ENCODE measurements around the gene DKK1.

DKK1 gene, protein sequence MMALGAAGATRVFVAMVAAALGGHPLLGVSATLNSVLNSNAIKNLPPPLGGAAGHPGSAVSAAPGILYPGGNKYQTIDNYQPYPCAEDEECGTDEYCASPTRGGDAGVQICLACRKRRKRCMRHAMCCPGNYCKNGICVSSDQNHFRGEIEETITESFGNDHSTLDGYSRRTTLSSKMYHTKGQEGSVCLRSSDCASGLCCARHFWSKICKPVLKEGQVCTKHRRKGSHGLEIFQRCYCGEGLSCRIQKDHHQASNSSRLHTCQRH

DNA sequence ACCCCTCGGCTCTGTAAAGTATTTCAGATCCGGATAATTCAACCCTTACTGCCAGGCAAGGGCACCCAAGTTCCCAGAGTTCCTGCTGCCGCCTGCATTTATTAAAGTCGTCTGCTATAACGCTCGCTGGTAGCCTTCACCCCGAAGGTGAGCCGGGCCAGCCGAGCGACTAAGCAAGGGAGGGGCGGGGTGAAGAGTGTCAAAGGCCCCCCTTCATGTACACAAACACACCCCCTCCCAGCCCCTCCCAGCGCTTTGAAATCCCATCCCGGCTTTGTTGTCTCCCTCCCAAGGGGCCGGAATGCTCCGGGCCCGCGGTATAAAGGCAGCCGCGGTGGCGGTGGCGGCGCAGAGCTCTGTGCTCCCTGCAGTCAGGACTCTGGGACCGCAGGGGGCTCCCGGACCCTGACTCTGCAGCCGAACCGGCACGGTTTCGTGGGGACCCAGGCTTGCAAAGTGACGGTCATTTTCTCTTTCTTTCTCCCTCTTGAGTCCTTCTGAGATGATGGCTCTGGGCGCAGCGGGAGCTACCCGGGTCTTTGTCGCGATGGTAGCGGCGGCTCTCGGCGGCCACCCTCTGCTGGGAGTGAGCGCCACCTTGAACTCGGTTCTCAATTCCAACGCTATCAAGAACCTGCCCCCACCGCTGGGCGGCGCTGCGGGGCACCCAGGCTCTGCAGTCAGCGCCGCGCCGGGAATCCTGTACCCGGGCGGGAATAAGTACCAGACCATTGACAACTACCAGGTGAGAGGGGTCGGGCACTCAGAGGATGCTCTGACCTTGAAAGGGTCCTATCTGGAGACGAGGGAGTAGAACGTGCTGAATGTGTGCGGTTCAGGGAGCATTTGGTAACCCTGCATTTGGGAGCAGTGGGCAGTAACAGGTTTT lies at the start of gene DKK1:
TSS of gene DKK1 (plus strand) at position 349 of the 889 bp plus-strand sequence. CDS start at position 503, 154 bp downstream.
- DNase-seq (ENCODE audit: low spot score): no peak

DNA sequence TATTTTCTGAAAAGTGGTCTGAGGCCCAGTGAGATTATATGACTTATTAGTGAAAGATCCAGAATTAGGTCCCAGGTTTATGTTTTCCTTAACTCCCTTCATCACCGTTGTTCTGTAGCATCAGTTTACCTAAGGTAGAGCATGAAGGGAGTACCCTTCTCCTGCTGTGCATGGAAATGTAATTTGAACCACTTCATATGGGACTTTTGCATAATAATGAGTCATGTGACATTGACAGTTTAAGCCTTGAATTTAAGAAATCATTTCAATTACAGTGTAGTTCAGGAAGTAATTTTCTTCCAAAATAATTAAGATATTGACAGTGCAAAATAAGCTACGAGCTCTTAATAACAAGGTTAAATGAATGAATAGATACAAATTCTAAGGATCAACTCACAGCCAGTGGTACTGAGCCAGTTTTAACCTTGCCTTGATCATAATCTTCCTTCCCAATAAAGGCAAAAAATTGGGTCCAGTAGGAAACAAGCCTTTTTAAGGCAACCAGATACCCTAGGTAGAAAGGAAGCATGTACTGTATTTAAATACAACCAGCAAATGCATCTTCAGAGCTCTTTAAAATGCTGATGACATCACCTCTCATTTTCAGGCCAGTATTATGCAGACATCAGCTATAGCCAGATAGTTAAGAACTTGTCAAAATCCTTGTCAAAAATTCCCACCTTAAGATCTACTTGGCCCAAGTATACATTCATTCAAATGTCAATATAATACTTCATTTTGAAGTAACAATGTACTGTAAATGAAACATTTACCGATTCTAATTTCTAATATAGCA lies 48.8 kb upstream of the DKK1 start:
- no peak for DNase-seq (ENCODE audit: low spot score)

DNA sequence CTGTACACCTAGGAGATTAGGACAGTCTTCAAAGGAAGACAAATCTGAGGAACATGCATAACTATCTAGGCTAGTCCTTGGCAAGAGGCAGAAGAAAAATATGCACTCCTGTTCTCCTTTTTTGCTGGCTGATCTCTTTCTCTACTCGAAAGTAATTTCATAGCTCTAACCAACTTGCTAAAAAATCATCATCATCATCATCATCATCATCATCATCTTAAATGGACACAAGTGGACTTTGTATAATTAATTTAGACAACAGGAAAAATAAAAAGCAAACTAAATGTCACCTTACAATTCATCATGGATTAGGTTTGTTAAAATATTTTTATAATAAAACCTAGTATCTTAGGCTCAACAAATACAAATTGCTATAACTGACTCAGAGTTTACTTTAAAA lies 47.2 kb upstream of the DKK1 start:
- no peak for DNase-seq (ENCODE audit: low spot score)

DNA sequence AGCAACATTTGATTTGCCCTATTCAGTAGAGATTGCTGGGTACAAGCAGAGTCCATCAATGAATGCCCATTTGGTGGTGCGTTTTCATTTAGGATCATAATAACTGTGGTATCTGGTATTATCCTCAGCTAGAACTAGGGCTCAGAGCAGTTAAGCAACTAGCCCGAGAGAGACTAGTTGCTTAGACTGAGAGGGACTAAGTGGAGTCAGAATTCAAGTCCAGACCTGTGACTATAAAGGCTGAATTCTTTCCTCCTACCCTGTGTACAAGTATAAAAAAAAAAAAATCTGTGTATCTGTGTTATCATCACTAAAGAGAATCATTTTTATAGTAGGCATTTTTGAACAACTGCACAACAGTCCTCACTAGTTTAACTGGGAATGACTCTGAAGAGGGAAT lies 45.3 kb upstream of the DKK1 start:
- DNase-seq (ENCODE audit: low spot score): no peak

DNA sequence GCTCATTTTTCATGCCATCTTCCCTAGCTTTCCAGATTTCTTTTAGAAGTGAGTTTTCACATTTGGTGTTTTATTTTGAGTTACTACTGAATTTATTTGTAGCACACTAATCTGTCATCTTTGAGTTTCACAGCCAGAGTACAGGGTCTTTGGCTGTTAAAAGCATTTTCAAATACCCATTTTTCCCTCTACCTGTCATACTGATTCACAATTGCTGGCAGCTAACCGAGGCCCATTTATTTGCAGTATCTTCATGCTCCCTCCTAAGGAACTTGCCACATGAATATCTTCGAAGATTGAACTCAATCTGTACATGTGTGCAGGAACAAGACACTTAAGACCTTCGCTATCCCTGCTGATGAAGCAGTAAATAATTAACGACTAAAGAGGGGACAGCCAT lies 44.8 kb upstream of the DKK1 start:
- no peak for DNase-seq (ENCODE audit: low spot score)

DNA sequence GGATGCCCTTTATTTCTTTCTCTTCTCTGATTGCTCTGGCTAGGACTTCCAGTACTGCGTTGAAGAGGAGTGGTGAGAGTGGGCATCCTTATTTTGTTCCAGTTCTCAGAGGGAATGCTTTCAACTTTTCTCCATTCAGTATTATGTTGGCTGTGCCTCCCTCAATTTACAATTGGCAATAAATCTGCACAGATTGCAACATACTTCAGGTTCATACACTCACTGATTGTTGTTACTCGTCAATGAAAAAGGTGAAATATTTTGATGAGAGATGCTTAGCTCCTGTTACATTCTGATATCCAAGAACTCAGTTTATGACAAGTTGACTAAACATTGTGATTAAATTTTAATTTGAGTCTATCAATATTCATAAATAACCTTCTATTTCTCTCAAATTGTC lies 37.9 kb upstream of the DKK1 start:
- DNase-seq (ENCODE audit: low spot score): no peak

DNA sequence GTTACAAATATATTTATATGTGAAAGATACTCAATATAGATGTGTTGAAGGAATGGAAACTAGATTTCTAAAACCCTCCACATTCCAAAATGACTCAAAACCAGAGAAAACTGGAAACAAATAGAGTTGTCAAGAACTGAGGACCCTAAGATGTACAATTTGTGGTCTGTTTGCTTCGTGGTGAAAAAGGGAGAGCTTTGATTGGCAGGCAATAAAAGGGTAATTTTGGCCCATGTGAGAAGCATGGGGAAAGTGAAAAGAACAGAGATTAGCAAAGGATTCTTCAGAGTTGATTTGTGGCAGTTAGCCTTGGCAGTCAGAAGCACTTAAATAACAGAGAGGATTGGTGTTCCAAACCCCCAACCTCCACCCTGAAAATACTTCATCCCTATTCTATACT lies 37.1 kb upstream of the DKK1 start:
- DNase-seq (ENCODE audit: low spot score): no peak

DNA sequence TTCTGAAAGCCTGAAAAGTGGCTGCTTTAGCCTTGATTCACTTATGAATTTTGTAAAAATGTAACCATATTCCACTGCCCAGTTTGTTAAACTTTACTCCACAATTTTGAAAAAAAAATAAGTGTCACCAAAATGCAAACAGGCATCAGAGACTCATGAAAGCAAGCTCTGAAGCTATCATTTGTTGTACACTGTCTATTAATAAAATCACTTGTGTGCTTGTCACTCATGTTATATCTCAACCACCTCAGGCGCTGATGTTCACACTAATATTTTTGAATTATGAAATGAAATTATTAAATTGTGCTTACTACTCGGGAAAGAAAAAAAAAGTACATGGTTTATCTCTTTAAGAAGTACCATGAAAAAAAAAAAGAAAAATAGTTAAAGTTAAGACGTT lies 34.5 kb upstream of the DKK1 start:
- no peak for DNase-seq (ENCODE audit: low spot score)

DNA sequence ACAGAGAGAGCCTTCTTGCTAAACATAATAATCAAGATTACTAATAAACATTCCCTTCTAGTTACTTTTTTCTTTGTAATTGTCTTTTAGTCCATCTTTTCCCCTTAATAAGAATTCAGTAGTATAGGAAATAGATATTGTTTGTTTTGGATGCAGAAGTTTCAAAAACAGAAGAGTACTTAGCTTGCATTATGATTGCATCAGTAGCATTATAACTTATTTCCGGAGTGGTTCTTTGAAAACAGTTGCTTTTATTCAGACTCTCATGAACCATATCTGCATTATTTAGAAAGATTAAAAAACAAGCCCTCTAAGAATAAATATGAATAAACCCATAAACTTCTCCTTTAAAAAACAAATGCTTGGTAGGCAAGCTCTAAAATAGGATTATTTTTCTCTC lies 34.0 kb upstream of the DKK1 start:
- no peak for DNase-seq (ENCODE audit: low spot score)

DNA sequence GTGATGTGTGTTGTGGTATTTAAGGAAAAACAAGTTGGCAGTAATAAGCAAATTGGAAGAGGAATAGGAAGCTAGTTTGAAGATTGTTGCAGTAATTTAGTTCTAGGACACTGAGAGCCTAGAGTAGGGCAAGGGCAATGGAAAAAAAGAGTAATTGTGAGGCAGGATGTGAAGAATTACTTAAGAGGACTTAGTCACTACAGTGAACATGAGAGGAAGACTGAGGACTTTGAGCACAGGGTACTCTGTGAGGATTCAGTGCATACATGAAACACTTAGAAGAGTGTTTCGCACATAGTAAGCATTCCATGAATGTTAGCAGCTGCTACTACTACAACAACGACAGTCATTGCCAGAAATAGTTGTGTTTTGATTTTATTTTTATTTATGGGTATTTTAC lies 30.9 kb upstream of the DKK1 start:
- no peak for DNase-seq (ENCODE audit: low spot score)

DNA sequence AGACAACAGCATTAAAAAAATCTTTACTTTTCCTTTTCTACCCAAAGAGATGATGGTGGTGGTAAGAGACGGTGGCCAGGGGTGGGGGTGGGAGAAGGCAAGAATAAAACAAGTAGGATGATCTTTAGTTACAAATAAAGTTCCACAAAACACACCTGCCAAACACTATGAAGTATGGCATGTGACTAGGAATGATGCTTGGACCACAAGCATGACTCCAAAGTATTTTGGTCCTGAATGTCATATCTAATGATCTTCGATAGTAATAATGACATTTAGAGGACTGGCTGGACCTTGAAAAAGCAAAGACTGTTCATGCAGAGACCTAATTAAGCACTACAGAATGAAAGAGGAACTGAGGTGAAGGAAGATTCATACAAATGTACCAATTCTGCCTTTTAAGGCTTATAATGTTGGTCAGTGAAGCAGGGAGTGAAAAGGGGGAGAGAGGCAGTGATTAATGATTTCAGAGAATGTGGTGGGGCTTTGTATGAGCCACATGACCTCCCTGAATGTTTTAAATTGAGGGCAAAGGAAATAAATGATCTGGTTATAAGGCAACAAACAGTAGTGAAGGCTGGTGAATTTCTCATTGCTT lies 29.6 kb upstream of the DKK1 start:
- no peak for DNase-seq (ENCODE audit: low spot score)

DNA sequence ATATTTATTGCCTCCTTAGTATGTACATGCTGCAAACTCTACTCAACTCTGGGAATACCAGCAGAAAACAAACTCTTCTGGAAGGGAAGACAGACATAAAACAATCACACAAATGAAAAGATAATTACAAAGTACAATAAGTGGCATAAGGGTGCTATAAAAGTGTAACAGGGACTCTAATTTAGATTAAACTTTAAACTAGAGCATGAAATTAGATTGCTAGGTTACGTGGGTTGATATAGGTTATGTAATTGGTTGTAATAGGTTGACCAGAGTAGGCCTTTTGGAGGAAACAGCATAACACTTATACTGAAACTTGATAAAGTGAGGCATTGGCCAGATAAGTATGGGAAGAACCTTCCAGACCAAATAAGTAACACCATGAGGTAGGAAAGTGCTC lies 26.2 kb upstream of the DKK1 start:
- DNase-seq (ENCODE audit: low spot score): no peak

DNA sequence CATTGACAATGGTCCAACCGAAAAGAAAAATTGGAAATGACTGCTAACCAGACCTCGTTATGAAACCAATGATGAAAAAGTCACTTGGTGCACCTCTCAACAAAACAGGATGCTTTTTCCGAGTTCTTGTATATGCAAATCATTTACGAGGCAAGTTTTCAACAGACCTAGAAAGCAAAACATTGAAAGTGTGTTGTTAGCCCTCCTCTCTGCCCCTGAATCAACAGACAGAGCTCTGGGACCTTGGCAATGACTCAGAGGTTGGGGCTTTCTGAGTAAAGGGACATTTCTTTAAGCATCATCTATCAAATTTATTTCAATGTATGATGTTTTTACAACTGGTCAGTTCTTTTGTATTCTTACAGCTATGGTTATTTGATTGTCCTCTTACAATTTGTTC lies 16.3 kb upstream of the DKK1 start:
- no peak for DNase-seq (ENCODE audit: low spot score)

DNA sequence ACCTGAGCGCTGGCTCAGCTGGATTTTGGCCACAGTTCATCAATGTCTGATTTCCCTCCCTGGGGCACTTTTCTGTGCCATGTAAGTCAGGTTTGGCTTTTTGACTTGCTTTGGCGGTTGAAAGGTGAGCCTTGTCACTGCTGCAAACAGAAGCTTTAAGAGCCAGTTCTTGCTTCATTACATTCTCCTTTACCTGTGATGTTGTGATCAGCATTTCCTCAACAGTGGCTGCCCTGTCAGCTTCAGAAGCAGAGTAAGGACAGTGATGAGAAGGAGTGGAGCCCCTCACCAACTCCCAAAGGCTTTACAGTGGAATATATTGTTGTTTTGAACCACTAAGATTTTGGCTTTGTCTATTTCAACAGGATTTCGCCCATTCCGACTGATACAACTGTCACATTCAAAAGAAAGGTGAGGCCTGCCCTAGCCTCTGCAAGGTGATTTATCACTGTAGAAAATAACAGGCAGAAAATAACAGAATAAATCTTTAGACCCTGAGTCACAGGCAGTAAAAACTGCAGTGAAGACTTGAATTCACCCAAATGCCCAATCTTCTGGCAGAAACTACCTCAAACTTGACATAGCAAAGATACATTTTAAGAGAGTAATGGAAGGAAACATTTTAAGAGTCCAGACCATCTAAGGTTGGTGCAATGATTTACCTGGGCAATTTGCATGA lies 13.3 kb upstream of the DKK1 start:
- no peak for DNase-seq (ENCODE audit: low spot score)

DNA sequence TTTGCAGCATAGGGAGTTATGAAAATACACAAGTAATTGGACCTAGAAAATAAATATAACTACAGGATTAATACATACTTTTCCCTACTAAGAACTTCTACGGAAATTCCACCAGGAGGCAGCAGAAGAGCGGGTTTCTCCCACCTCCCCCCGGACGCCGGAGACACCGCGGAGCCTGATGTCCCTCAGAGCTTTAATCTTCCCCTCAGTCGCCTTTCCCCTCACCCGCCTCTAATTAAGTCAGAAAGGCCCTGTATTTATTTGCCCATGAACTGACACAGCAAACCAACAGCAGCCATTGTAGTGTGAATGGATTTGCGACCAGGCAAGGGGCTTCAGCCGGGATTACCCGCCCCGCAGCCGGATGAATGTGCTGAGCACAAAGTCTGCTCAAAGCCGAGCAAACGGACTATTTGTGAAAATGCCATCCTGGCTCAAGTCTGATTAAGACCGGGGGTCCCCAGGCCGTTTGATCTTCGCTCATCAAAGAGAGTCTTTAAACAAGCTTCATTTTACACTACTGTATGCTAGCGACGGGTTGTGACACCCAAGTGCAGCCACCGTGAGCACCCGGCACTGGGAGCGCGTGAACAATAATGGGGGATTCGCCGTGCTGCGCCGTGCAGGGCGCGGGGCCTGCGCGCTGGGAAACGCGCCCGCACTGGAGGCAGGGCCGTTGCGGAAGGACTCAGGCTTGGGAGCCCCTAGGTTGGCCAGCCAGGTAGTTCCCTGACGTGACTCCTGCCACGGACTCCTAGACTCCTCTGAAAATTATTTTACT lies 5.6 kb upstream of the DKK1 start:
- DNase-seq (ENCODE audit: low spot score): no peak

DNA sequence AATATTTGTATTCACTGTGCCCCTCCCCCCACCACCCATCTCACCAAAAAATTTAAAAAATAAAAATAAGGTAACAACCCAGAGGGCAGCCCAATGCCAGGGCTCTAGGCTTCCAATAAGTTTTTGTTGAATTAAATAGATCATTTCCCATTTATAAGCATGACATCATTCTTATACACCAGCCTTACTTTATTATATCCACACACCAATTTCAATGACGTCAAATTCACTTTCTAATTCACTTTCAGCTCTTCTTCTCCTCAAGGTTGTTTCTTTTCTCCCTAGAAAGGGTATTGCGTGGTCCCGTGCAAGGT lies 1.2 kb upstream of the DKK1 start:
- DNase-seq (ENCODE audit: low spot score): no peak

DNA sequence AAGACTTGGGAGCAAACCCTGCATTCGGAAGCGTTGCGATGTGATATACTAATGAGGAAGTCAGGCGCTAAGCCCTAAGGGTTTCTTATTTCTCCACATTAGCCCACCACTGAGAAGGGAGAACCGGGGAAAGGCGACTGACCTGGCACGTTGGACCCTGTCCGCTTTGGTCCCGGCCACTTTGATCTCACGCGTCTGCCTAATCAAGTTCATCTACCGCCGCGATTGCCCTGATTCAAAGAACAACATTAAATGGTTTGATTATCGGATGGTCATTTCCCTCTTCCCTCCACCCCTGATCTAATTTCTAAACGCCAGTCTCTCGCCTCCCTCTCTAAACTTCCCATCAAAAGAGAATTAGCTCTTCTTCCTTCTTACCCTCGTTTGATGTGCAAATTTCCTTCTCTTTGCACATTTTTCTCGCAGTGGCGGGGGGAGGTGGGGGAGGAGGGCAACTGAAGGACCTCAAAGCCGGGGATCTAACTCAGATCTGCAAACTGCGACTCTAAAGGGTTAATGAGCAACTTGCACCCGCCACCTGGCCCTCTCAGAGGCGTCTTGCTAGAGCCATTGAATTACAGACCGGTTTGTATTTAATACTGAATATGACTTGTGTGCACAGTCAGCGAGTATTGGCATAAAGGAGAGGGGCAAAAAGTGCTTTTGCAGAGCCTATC lies 687 bp upstream of the DKK1 start:
- DNase-seq (ENCODE audit: low spot score): no peak

DNA sequence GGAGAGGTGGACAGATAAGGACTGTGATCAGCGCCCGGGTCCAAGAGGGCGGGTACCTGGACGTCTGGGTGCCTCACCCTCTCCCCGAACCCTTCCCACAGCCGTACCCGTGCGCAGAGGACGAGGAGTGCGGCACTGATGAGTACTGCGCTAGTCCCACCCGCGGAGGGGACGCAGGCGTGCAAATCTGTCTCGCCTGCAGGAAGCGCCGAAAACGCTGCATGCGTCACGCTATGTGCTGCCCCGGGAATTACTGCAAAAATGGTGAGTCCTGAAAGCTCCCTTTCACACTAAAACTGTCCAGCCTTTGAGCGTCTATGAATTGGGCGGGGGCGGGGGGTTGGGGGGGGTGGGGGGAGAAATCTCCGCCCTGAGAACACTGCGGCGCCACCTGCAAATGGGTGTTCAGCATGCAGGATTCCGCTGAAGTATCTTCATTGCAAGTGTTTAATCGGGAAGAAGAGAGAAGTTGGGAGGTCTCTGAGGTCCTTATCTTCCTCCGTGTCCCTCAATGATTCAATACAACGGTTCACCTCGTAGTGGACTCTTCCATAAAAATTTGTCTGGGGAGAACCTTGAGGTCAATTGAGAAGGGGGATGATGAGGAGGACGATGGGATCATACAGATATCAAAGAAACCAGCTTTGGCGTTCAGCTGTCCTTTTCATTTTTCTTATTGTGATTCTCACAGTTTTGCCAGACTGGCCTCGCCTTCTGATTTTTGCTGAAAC lies 906 bp downstream of the DKK1 start:
- DNase-seq (ENCODE audit: low spot score): no peak

DNA sequence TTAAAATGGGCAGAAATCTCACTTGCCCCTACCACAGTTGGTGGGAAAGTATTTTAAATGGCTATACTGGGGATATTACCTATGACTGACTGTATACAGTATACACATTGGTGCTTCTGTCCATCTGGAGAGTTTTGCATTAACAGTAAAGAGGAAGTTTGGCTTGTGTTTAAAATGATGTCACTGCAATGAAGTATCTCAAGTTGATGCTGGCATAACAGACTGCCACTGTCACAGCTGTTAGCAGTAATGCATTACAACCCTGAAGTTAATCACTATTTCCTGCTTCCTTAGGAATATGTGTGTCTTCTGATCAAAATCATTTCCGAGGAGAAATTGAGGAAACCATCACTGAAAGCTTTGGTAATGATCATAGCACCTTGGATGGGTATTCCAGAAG lies 1.9 kb downstream of the DKK1 start:
- no peak for DNase-seq (ENCODE audit: low spot score)

DNA sequence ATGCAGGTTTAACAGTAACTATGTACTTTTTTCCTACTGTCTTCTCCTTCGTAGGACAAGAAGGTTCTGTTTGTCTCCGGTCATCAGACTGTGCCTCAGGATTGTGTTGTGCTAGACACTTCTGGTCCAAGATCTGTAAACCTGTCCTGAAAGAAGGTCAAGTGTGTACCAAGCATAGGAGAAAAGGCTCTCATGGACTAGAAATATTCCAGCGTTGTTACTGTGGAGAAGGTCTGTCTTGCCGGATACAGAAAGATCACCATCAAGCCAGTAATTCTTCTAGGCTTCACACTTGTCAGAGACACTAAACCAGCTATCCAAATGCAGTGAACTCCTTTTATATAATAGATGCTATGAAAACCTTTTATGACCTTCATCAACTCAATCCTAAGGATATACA lies 2.4 kb downstream of the DKK1 start:
- no peak for DNase-seq (ENCODE audit: low spot score)
